H1 (cell line): Measurements from ENCODE around the gene MAGOHB. TPM values are rescaled to one million over a fixed set of nuclear protein-coding genes. Genes with fewer than 3 reads are reported as not detected.

ENCODE experiments used
- CTCF ChIA-PET: fragments of 300-600 bp; sonication (Branson Sonifier 250); formaldehyde crosslinking; loops from one replicate; lab custom pipeline; 2021; ENCODE audit not compliant: partially characterized antibody; lab: Charles Lee
- POLR2A ChIA-PET: fragments of 300-600 bp; sonication (Branson Sonifier 250); formaldehyde crosslinking; loops from one replicate; lab custom pipeline; 2021; ENCODE audit warnings: inconsistent platforms; ENCODE audit not compliant: partially characterized antibody; lab: Charles Lee
- DNase-seq, 2 experiments: peaks; one replicate each; pipeline versions ENCODE4 v3.0.0 to v3.0.0-alpha.2; 2010 to 2022; ENCODE audit warnings: low spot score in 2 of 2, low read depth in 1 of 2, mixed read lengths in 1 of 2
- FAIRE-seq: peaks from 2 replicates; lab custom pipeline; 2011; peaks lifted over from hg19 to GRCh38; lab: Jason Lieb, UNC
- H2AFZ ChIP-seq: 2 replicates; pipeline ENCODE4 v1.8.1; 2012; ENCODE audit warnings: low read length, inconsistent platforms
- H2AK5ac ChIP-seq: 2 replicates; pipeline ENCODE4 v1.6.1; 2013; ENCODE audit warnings: low read depth, low read length
- H2BK120ac ChIP-seq: replicated peaks from 2 replicates; pipeline ENCODE3; 2013; ENCODE audit warnings: low read depth, low read length, inconsistent platforms
- H2BK12ac ChIP-seq: 2 replicates; pipeline ENCODE4 v1.6.1; 2013; ENCODE audit warnings: low read depth, low read length
- H2BK15ac ChIP-seq: 2 replicates; pipeline ENCODE4 v1.6.1; 2013; ENCODE audit warnings: low read length
- H2BK20ac ChIP-seq: 2 replicates; pipeline ENCODE4 v1.6.1; 2013; ENCODE audit warnings: low read length
- H2BK5ac ChIP-seq: 2 replicates; pipeline ENCODE4 v1.6.1; 2013; ENCODE audit warnings: low read depth, low read length
- H3K14ac ChIP-seq: 2 replicates; pipeline ENCODE4 v1.6.1; 2013; ENCODE audit warnings: inconsistent platforms; ENCODE audit not compliant: insufficient read length
- H3K18ac ChIP-seq: 2 replicates; pipeline ENCODE4 v1.6.1; 2013; ENCODE audit warnings: low read length; ENCODE audit errors: extremely low read depth
- H3K23ac ChIP-seq: 2 replicates; pipeline ENCODE4 v1.6.1; 2013; ENCODE audit warnings: inconsistent platforms; ENCODE audit not compliant: insufficient read length
- H3K23me2 ChIP-seq: 2 replicates; pipeline ENCODE4 v1.6.1; 2013; ENCODE audit warnings: low read depth, low read length
- H3K27ac ChIP-seq: 2 replicates; pipeline ENCODE4 v1.6.1; 2011; ENCODE audit warnings: low read depth, low read length, inconsistent platforms
- H3K27me3 ChIP-seq, 4 experiments: replicated peaks in 1 of 4; 1 replicate in 1 of 4; 2 replicates in 3 of 4; pipeline versions ENCODE4 v1.6.1 to v1.8.1; 2011 to 2013; ENCODE audit warnings: low read length in 3 of 4, mild to moderate bottlenecking in 3 of 4, inconsistent platforms in 2 of 4, mixed read lengths in 2 of 4, moderate library complexity in 1 of 4; ENCODE audit not compliant: control insufficient read depth in 3 of 4, insufficient read depth in 3 of 4; ENCODE audit errors: extremely low read depth in 1 of 4
- H3K36me3 ChIP-seq, 4 experiments: 2 replicates each; pipeline versions ENCODE4 v1.6.1 to v1.8.1; 2011 to 2013; ENCODE audit warnings: mild to moderate bottlenecking in 4 of 4, low read length in 3 of 4, moderate library complexity in 2 of 4, control low read depth in 1 of 4, inconsistent platforms in 1 of 4; ENCODE audit not compliant: insufficient read depth in 4 of 4, control insufficient read depth in 2 of 4
- H3K4ac ChIP-seq: replicated peaks from 2 replicates; pipeline ENCODE3; 2013; ENCODE audit warnings: low read length, low read depth, mixed read lengths, inconsistent platforms; ENCODE audit not compliant: insufficient read length
- H3K4me1 ChIP-seq, 4 experiments: replicated peaks in 1 of 4; 1 replicate in 1 of 4; 2 replicates in 3 of 4; pipeline versions ENCODE4 v1.6.1 to v1.8.1; 2011 to 2013; ENCODE audit warnings: low read length in 3 of 4, inconsistent platforms in 2 of 4, mixed read lengths in 1 of 4; ENCODE audit not compliant: insufficient read depth in 4 of 4, control insufficient read depth in 3 of 4
- H3K4me2 ChIP-seq, 2 experiments: 2 replicates each; pipeline versions ENCODE4 v1.6.1 to v1.8.1; 2011 to 2013; ENCODE audit warnings: low read depth in 2 of 2, low read length in 2 of 2, control low read depth in 1 of 2, inconsistent platforms in 1 of 2, mild to moderate bottlenecking in 1 of 2; ENCODE audit not compliant: insufficient read depth in 1 of 2
- H3K4me3 ChIP-seq, 4 experiments: fragments of 200-600, 300-600 bp in 1 of 4; sonication (generic), shearing (Covaris generic), sonication (Bioruptor Twin) in 1 of 4; 2 replicates each; pipeline versions ENCODE4 v1.5.1 to v1.8.1; 2011 to 2016; ENCODE audit warnings: low read length in 4 of 4, low read depth in 3 of 4, control low read depth in 2 of 4, inconsistent platforms in 2 of 4, mild to moderate bottlenecking in 2 of 4, mixed read lengths in 1 of 4, moderate library complexity in 1 of 4; ENCODE audit not compliant: insufficient read depth in 2 of 4; ENCODE audit errors: extremely low read depth in 1 of 4
- H3K56ac ChIP-seq: replicated peaks from 2 replicates; pipeline ENCODE3; 2013; ENCODE audit warnings: low read depth, mild to moderate bottlenecking, mixed read lengths, low read length, inconsistent platforms; ENCODE audit not compliant: insufficient read length
- H3K79me1 ChIP-seq: 2 replicates; pipeline ENCODE4 v1.6.1; 2013; ENCODE audit warnings: low read depth, low read length, control low read depth
- H3K79me2 ChIP-seq, 2 experiments: 2 replicates each; pipeline versions ENCODE4 v1.6.1 to v1.8.1; 2012 to 2013; ENCODE audit warnings: low read length in 2 of 2, mild to moderate bottlenecking in 2 of 2, inconsistent platforms in 1 of 2; ENCODE audit not compliant: insufficient read depth in 2 of 2, control insufficient read depth in 1 of 2
- H3K9ac ChIP-seq, 4 experiments: replicated peaks in 1 of 4; 1 replicate in 1 of 4; 2 replicates in 3 of 4; pipeline versions ENCODE4 v1.6.1 to v1.8.1; 2011 to 2013; ENCODE audit warnings: low read depth in 3 of 4, low read length in 3 of 4, control low read depth in 2 of 4, mild to moderate bottlenecking in 2 of 4, moderate library complexity in 2 of 4, inconsistent platforms in 1 of 4; ENCODE audit errors: extremely low read depth in 1 of 4
- H3K9me3 ChIP-seq, 2 experiments: 2 replicates each; pipeline versions ENCODE4 v1.6.1 to v1.8.1; 2012 to 2013; ENCODE audit warnings: mild to moderate bottlenecking in 2 of 2, moderate library complexity in 2 of 2, control low read depth in 1 of 2, inconsistent platforms in 1 of 2, low read depth in 1 of 2, low read length in 1 of 2, mixed read lengths in 1 of 2; ENCODE audit not compliant: insufficient read depth in 2 of 2
- H4K20me1 ChIP-seq, 2 experiments: replicated peaks in 1 of 2; 2 replicates each; pipeline versions ENCODE3 to v1.8.1; 2011 to 2013; ENCODE audit warnings: inconsistent platforms in 2 of 2, low read length in 2 of 2, mild to moderate bottlenecking in 1 of 2; ENCODE audit not compliant: insufficient read depth in 2 of 2, control insufficient read depth in 1 of 2
- H4K5ac ChIP-seq: 2 replicates; pipeline ENCODE4 v1.6.1; 2013; ENCODE audit warnings: low read length, low read depth, mixed read lengths, inconsistent platforms; ENCODE audit not compliant: insufficient read length
- H4K8ac ChIP-seq: 2 replicates; pipeline ENCODE4 v1.8.0; 2013; ENCODE audit warnings: mild to moderate bottlenecking, moderate library complexity, low read length, inconsistent platforms; ENCODE audit not compliant: insufficient read depth; ENCODE audit errors: extremely low read depth
- H4K91ac ChIP-seq: replicated peaks from 2 replicates; pipeline ENCODE3; 2013; ENCODE audit warnings: low read length, mixed read lengths, inconsistent platforms; ENCODE audit not compliant: insufficient read length
- BRCA1 ChIP-seq: IDR thresholded peaks from 2 replicates; pipeline ENCODE4 v1.6.1; 2012; ENCODE audit warnings: low read depth, low read length, improper control_type of control experiment
- CHD1 ChIP-seq: IDR thresholded peaks from 2 replicates; pipeline ENCODE4 v1.6.1; 2012; ENCODE audit warnings: low read depth, low read length, improper control_type of control experiment
- SAP30 ChIP-seq: fragments of 300-600 bp; sonication (generic); IDR thresholded peaks from 2 replicates; pipeline ENCODE4 v1.7.1; 2012; ENCODE audit warnings: low read length, moderate library complexity, mild to moderate bottlenecking, inconsistent platforms; ENCODE audit not compliant: insufficient read depth, insufficient replicate concordance
- USF2 ChIP-seq: IDR thresholded peaks from 2 replicates; pipeline ENCODE4 v1.6.1; 2011; ENCODE audit warnings: low read length, improper control_type of control experiment
- polyA plus RNA-seq, 7 experiments: library from polyadenylated mRNA; depleted of rRNA in 3 of 7; stranded (reverse) in 5 of 7; unstranded in 2 of 7; fragments of >200 nt in 5 of 7; fragments of 200-250 nt in 2 of 7; gene quantifications; 1 replicate in 5 of 7; 2 replicates in 1 of 7; 4 replicates in 1 of 7; pipeline versions ENCODE4 v1.2.1 to v1.2.3, GENCODE V29; 2011 to 2013; ENCODE audit warnings: missing spikeins in 2 of 7, mixed read lengths in 2 of 7
- total RNA-seq: library from RNA; stranded (reverse); fragmentation: NEBNext Ultra II Directional; extraction: Animal tissue kit (Norgen Biotek cat#: 25700); gene quantifications from 2 replicates; pipeline ENCODE4 v1.2.1, GENCODE V29; 2021

MAGOHB gene
- total and polyA plus RNA-seq, 2 of the 8 experiments (the other 6 are each of a cell fraction or from before 2014, with no cell fraction given): 21.5 to 53.7 TPM

GRCh38 chr12:10623131-10623530 lies 9.7 kb upstream of the MAGOHB start:
- Histone ChIP-seq H3K4me1 (no peaks in the 10 kb centered on the region), H2BK12ac (no peak overlapping the region), H3K4ac (no peak overlapping the region), H3K36me3 (no peaks in the 10 kb centered on the region), H3K9me3 (no peaks in the 10 kb centered on the region; a peak in 1 of 4 replicates), H4K91ac (no peak overlapping the region), H2BK20ac (no peak overlapping the region), H4K8ac (no peak overlapping the region), H3K9ac (no peak overlapping the region), H3K79me2 (no peaks in the 10 kb centered on the region), H2AK5ac (no peak overlapping the region), H4K20me1 (no peaks in the 10 kb centered on the region), H3K4me3 (no peak overlapping the region), H3K14ac (no peak overlapping the region), H3K18ac (no peak overlapping the region), H2BK5ac (no peak overlapping the region), H3K27ac (no peak overlapping the region), H3K23ac (no peak overlapping the region), H4K5ac (no peak overlapping the region), H3K4me2 (no peak overlapping the region), H3K23me2 (no peaks in the 10 kb centered on the region), H3K27me3 (peaks cover 0 to 1% (median 0%) of the 10 kb centered on the region in 4 experiments; a peak in 1 of 7 replicates), H3K56ac (no peak overlapping the region), H2BK15ac (no peak overlapping the region), H3K79me1 (no peaks in the 10 kb centered on the region), H2AFZ (no peak overlapping the region), H2BK120ac (no peak overlapping the region)
- FAIRE-seq (no peak), DNase-seq (no peak)
- CTCF ChIA-PET: interaction anchor here (1.4 kb wide), 1 partner anchor 16 kb away, joined by 3 read pairs; no protein-coding TSS in a partner anchor
- TF ChIP-seq BRCA1 (no peak), SAP30 (no peak), CHD1 (no peak), USF2 (no peak)
- POLR2A ChIA-PET: interaction anchor here (0.7 kb wide), 1 partner anchor 10 kb away, joined by 4 read pairs; no protein-coding TSS in a partner anchor
